ENCODE data around the gene TRABD2B.

The TRABD2B gene

DNA sequence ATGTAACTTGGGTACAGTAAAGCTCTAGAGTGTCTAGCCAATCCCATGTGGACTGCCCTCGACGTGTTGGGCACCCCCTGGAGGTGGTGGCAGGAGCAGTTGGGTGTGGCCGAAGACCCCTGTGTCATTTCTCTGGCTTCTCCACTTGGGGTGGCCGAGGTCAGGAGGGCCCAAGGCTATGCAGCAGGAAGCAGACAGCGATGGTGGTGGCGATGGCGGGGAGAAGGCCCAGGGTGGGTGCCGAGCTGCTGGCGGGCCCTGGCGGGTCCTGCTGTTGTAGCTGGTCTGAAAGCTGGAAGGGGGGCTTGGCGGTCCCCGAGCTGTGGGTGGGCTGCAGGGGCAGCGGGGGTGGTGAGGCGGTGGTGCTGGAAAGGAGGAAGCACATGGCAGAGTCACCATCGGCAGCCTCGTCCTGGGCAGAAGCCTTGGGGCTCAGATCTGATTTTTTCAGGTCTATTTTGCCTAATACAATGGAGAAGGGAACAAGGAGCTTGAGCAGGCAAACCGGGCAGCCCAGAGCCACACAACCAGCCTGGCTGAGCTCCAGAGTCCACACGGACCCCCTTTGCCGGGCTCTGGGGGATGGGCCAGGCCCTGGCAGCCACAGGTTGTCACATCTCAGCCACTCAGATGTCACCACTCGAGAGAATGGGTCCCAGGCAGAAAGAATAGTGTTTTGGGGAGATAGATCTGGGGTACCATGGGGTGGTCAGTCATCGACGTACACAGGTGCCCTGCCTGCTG, 231.3 kb downstream of the TRABD2B start:
- H3K4me3 ChIP-seq (replicated peaks; ENCODE audit: low read depth, low read length): no peak overlapping the region
- DNase-seq (ENCODE audit: low read depth): no peak
- TF ChIP-seq, protein P1, sequence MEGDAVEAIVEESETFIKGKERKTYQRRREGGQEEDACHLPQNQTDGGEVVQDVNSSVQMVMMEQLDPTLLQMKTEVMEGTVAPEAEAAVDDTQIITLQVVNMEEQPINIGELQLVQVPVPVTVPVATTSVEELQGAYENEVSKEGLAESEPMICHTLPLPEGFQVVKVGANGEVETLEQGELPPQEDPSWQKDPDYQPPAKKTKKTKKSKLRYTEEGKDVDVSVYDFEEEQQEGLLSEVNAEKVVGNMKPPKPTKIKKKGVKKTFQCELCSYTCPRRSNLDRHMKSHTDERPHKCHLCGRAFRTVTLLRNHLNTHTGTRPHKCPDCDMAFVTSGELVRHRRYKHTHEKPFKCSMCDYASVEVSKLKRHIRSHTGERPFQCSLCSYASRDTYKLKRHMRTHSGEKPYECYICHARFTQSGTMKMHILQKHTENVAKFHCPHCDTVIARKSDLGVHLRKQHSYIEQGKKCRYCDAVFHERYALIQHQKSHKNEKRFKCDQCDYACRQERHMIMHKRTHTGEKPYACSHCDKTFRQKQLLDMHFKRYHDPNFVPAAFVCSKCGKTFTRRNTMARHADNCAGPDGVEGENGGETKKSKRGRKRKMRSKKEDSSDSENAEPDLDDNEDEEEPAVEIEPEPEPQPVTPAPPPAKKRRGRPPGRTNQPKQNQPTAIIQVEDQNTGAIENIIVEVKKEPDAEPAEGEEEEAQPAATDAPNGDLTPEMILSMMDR (IDR thresholded peaks at IDR 0.05; ENCODE audit: low read length, missing control alignments): no peak

DNA sequence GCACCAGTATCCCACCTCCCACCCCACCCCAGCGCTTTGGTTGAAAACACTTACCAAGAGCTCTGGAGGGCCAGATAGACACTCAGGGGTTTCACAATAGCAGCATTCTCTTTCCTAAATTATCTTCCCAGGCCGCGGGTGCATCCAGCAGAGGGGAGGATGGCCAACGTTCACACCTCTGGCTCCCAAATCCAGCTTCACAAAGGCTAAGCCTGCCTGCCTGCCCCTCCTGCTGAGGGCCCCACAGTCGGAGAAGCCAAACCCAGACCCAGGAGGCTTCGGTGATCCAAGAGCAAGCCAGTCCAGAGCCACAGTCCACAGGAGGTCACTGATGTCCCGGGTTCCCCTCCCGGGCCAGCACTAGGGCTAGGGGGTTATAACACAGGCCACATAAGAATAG, 231.9 kb downstream of the TRABD2B start:
- TF ChIP-seq, protein P1 (IDR thresholded peaks at IDR 0.05; ENCODE audit: low read length, missing control alignments): no peak
- DNase-seq (ENCODE audit: low read depth): no peak
- H3K4me3 ChIP-seq (replicated peaks; ENCODE audit: low read depth, low read length): no peak overlapping the region

DNA sequence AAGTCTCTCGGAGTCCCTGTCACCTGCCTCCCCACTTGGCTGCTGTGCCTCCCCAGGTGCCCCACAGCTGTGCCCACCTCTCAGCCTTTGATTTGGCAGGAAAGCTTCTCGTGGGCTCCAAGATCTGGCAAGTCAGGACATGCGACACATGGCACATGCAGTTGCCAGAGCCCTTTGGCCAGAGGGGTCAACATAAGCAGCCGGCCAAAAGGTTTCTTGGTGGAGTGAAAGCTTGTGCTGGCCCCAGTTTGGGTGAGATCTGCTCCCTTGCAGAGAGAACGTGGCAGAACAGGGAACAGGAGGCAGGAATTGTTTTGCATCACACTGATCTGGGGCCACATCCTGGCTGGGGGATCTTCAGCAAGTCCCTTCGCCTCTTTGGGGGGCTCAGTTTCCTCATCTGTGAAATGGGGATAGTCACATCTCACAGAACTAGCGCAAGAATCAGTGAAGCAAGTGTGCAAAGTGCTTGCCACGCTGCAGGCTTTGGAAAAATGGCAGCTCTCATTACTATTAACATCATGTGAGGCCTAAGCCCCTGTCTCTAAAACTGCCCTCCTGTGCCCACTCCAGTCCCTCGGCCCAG, 232.6 kb downstream of the TRABD2B start:
- DNase-seq (ENCODE audit: low read depth): no peak
- H3K4me3 ChIP-seq (replicated peaks; ENCODE audit: low read depth, low read length): no peak overlapping the region
- TF ChIP-seq, protein P1 (IDR thresholded peaks at IDR 0.05; ENCODE audit: low read length, missing control alignments): no peak

DNA sequence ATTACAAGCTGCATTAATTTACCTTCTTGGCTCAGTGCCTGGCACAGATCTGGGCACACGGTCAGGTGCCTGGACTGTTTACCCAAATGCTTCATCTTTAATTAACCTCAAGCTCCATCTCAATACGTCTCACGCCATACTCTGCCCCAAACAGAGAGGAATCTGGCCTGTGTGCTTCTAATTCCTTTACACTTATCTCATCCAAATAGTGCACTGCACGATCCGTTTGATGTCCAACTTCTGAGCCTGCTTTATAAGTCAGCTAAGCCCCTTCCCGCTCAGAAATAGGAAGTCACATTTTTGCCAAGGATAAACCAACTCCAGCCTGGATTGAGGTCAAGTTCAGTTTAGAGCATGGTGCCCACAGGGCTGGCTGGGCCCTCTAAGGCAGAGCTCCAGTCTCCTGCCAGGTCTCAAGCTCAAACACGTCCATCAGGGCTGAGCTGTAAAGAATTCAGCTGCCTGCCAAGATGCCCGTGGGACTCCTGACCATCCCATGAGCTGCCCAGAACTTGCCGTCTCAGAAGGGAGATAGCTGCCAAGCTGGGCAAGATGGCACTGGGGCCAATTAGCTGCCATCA, 233.5 kb downstream of the TRABD2B start:
- no peak overlapping the region for H3K4me3 ChIP-seq (replicated peaks; ENCODE audit: low read depth, low read length)
- no peak for DNase-seq (ENCODE audit: low read depth)
- TF ChIP-seq, protein P1 (IDR thresholded peaks at IDR 0.05; ENCODE audit: low read length, missing control alignments): no peak

DNA sequence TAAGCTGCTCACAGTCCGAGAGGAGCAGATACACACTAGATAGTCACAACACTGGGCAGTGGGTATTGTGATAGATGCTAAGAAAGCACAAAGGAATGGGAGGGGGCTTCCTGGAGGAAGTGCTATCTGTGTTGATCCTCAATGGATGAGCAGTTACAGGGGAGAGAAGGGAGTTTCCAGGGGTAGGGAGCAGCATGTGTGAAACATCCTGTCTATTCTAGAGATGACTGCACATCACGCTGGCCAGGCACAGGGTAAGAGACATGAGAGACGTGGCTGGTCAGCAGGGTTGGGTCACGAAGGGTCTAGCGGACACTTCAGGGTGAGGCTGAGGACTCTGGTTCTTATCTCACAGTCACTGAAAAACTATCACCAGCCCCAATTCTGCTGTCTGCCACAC, 235.2 kb downstream of the TRABD2B start:
- no peak for DNase-seq (ENCODE audit: low read depth)

DNA sequence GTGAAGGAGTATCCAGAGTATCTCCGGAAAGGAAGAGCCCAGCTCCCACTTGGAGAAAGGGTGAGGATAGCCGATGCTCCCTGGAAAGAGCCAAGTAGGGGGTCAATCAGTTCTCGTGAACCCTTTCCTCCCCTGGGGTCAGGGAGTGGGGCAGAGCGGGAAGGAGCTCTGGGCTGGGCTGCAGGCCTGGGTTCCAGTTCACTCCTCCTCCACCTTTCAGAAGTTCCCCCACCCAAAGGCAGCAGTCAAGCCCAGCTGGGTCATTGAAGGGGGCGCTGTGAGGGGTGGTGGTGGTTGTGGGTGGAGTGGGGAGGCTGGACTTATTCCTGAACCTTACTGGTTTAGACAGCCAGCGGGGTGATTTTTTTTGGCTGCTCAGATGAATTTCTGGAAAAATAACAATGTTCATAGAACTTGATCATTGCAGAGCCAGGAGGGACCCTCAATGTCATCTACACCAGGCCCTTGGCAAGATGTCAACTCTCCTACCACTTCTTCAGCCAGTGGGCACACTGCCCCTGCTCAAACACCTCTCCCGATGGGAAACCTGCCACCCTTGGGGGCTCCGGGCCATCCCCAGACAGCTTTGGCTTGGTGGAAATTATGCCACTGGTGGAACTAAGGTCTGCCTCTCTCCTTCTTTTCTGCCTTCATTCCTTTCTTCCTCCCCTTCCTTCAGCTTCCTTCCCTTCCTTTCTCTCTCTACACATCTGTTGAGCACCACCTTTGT, 235.8 kb downstream of the TRABD2B start:
- no peak for DNase-seq (ENCODE audit: low read depth)
- no peak overlapping the region for H3K4me3 ChIP-seq (replicated peaks; ENCODE audit: low read depth, low read length)
- TF ChIP-seq, protein P1 (IDR thresholded peaks at IDR 0.05; ENCODE audit: low read length, missing control alignments): no peak

More for the DNA sequence above, 235.2 kb downstream of the TRABD2B start:
- TF ChIP-seq, protein P1 (IDR thresholded peaks at IDR 0.05; ENCODE audit: low read length, missing control alignments): no peak
- no peak overlapping the region for H3K4me3 ChIP-seq (replicated peaks; ENCODE audit: low read depth, low read length)

Measured in fibroblast of pulmonary artery (primary cell).